Prostate gland (tissue), 2 donors: ENCODE results near the gene TDRD1. TPM values are rescaled to one million over a fixed set of nuclear protein-coding genes. Genes with fewer than 3 reads are reported as not detected.

ENCODE experiments used
- DNase-seq: peaks from one replicate; pipeline ENCODE4 v3.0.0-alpha.2; 2019; ENCODE audit warnings: low spot score
- H3K27ac ChIP-seq, 2 donors: fragments of 200-600 bp; sonication (generic); 2 replicates each; pipeline ENCODE4 v1.5.1; 2017 to 2019
- H3K27me3 ChIP-seq: fragments of 200-600 bp; sonication (generic); replicated peaks from 2 replicates; pipeline ENCODE4 v1.5.1; 2019; ENCODE audit not compliant: insufficient read depth
- H3K36me3 ChIP-seq, 2 donors: fragments of 200-600 bp; sonication (generic); 1 replicate in 1 of 2; 2 replicates in 1 of 2; pipeline versions ENCODE4 v1.5.1 to v1.8.1; 2017 to 2019
- H3K4me1 ChIP-seq: fragments of 200-600 bp; sonication (generic); replicated peaks from 2 replicates; pipeline ENCODE4 v1.5.1; 2019
- H3K4me3 ChIP-seq, 2 donors: fragments of 200-600 bp; sonication (generic); 2 replicates each; pipeline ENCODE4 v1.5.1; 2017 to 2019
- H3K9me3 ChIP-seq: fragments of 200-600 bp; sonication (generic); 2 replicates; pipeline ENCODE4 v1.5.1; 2017
- CTCF ChIP-seq, 4 experiments: fragments of 200-600 bp in 2 of 4; fragments of 450-650 bp in 2 of 4; sonication (generic) in 2 of 4; IDR thresholded peaks; 1 replicate in 3 of 4; 2 replicates in 1 of 4; pipeline ENCODE4 v1.5.1; 2016 to 2019; ENCODE audit warnings: antibody characterized with exemption in 4 of 4, mild to moderate bottlenecking in 2 of 4, moderate library complexity in 2 of 4
- POLR2A ChIP-seq: fragments of 450-650 bp; IDR thresholded peaks from one replicate; pipeline ENCODE4 v1.6.1; 2016; ENCODE audit warnings: antibody characterized with exemption, mild to moderate bottlenecking
- POLR2AphosphoS5 ChIP-seq: sonication (generic); formaldehyde crosslinking; IDR thresholded peaks from one replicate; pipeline ENCODE4 v1.6.1; 2017; ENCODE audit warnings: antibody characterized with exemption
- WGBS: methylation state at CpG from one replicate; pipeline ENCODE4 v1.1.5; 2018; 5-methylcytosine and 5-hydroxymethylcytosine counted together
- intact Hi-C: fragments of 100-400 bp; cut with DNase I; formaldehyde crosslinking; loops from one replicate; pipeline ENCODE4 v1.14.2; 2022
- total RNA-seq, 2 donors: library from RNA; depleted of rRNA; stranded (reverse); fragments of >200 nt; gene quantifications; one replicate each; pipeline ENCODE4 v1.1.0, GENCODE V29; 2016

Gene TDRD1
- total RNA-seq, 2 donors from 2014 or later = 16.0 TPM; not detected in 1

- Histone ChIP-seq H3K27ac (no peak overlapping the region), H3K27me3 (no peaks in the 10 kb centered on the region), H3K4me3 (no peak overlapping the region), H3K9me3 (no peaks in the 10 kb centered on the region), H3K36me3 (no peaks in the 10 kb centered on the region), H3K4me1 (no peaks in the 10 kb centered on the region)
- TF ChIP-seq CTCF (IDR thresholded peaks at IDR 0.05) (no peak), POLR2AphosphoS5 (no peak), POLR2A (no peak)
- WGBS = 78% methylated on average over 4 of the region's 4 CpGs
- DNase-seq = no peak
- intact Hi-C loops = no loop called here
Observed at GRCh38 chr10:114223066-114223465, 43.9 kb downstream of the TDRD1 start.

GRCh38 chr10:114228156-114228555 is 49.0 kb downstream of the TDRD1 start:
- intact Hi-C loops = no loop called here
- WGBS = 32% methylated on average over 3 of the region's 3 CpGs
- H3K27ac ChIP-seq = no peak overlapping the region
- no peak for TF ChIP-seq POLR2A
- no peak for TF ChIP-seq CTCF (IDR thresholded peaks at IDR 0.05)
- TF ChIP-seq POLR2AphosphoS5 = no peak
- DNase-seq = no peak
- no peaks in the 10 kb centered on the region for H3K9me3 ChIP-seq
- H3K27me3 ChIP-seq = no peaks in the 10 kb centered on the region
- H3K36me3 ChIP-seq = no peaks in the 10 kb centered on the region
- H3K4me1 ChIP-seq = no peaks in the 10 kb centered on the region
- H3K4me3 ChIP-seq = no peak overlapping the region

GRCh38 chr10:114232561-114233176 is 53.5 kb downstream of the TDRD1 start:
- WGBS = 59% methylated on average over 4 of the region's 4 CpGs
- intact Hi-C loops = no loop called here
- Histone ChIP-seq H3K27ac (no peak overlapping the region), H3K27me3 (no peaks in the 10 kb centered on the region), H3K9me3 (no peaks in the 10 kb centered on the region), H3K36me3 (no peaks in the 10 kb centered on the region), H3K4me3 (no peak overlapping the region), H3K4me1 (no peaks in the 10 kb centered on the region)
- DNase-seq = no peak
- TF ChIP-seq POLR2AphosphoS5 (no peak), CTCF (IDR thresholded peaks at IDR 0.05) (no peak), POLR2A (no peak)

GRCh38 chr10:114233482-114233881 is 54.3 kb downstream of the TDRD1 start:
- Histone ChIP-seq H3K4me1 (no peaks in the 10 kb centered on the region), H3K27ac (no peak overlapping the region), H3K9me3 (no peaks in the 10 kb centered on the region), H3K4me3 (no peak overlapping the region), H3K36me3 (no peaks in the 10 kb centered on the region), H3K27me3 (no peaks in the 10 kb centered on the region)
- WGBS = 59% methylated on average over 6 of the region's 6 CpGs
- DNase-seq = no peak
- intact Hi-C loops = no loop called here
- TF ChIP-seq CTCF (IDR thresholded peaks at IDR 0.05) (no peak), POLR2AphosphoS5 (no peak), POLR2A (no peak)

DNA sequence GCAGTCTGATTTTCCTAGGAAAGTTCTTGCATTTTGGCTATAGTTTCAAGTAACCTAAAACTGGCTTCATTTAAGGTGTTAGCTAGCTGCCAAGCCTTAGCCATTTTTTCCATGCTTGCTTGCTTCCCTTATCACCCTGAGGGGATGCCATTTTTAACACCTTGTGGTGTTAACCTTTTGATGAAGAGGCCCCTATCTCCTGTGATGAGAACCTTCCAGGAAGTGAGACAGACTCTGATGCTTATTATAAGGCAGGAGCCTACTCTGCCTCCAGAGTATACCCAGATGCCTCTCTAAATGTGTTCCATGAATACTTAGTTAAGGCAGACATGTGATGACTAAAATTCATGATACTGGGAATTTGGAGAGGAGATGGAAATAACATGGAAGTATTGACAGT is 55.0 kb downstream of the TDRD1 start:
- no peaks in the 10 kb centered on the region for H3K27me3 ChIP-seq
- no peak overlapping the region for H3K27ac ChIP-seq
- no peaks in the 10 kb centered on the region for H3K9me3 ChIP-seq
- no peaks in the 10 kb centered on the region for H3K4me1 ChIP-seq
- intact Hi-C loops = no loop called here
- no peak for DNase-seq
- H3K36me3 ChIP-seq = no peaks in the 10 kb centered on the region
- no peak for TF ChIP-seq POLR2AphosphoS5
- no peak for TF ChIP-seq POLR2A
- no peak for TF ChIP-seq CTCF (IDR thresholded peaks at IDR 0.05)
- no peak overlapping the region for H3K4me3 ChIP-seq
